H1 (cell line): ENCODE measurements around the gene C11orf58. TPM values are rescaled to one million over a fixed set of nuclear protein-coding genes. Genes with fewer than 3 reads are reported as not detected.

Experiments used
- CTCF ChIA-PET: fragments of 300-600 bp; sonication (Branson Sonifier 250); formaldehyde crosslinking; loops from one replicate; lab custom pipeline; 2021; ENCODE audit not compliant: partially characterized antibody; lab: Charles Lee
- POLR2A ChIA-PET: fragments of 300-600 bp; sonication (Branson Sonifier 250); formaldehyde crosslinking; loops from one replicate; lab custom pipeline; 2021; ENCODE audit warnings: inconsistent platforms; ENCODE audit not compliant: partially characterized antibody; lab: Charles Lee
- DNase-seq, 2 experiments: peaks; one replicate each; pipeline versions ENCODE4 v3.0.0 to v3.0.0-alpha.2; 2010 to 2022; ENCODE audit warnings: low spot score in 2 of 2, low read depth in 1 of 2, mixed read lengths in 1 of 2
- FAIRE-seq: peaks from 2 replicates; lab custom pipeline; 2011; peaks lifted over from hg19 to GRCh38; lab: Jason Lieb, UNC
- H2AFZ ChIP-seq: 2 replicates; pipeline ENCODE4 v1.8.1; 2012; ENCODE audit warnings: low read length, inconsistent platforms
- H2AK5ac ChIP-seq: 2 replicates; pipeline ENCODE4 v1.6.1; 2013; ENCODE audit warnings: low read depth, low read length
- H2BK120ac ChIP-seq: replicated peaks from 2 replicates; pipeline ENCODE3; 2013; ENCODE audit warnings: low read depth, low read length, inconsistent platforms
- H2BK12ac ChIP-seq: 2 replicates; pipeline ENCODE4 v1.6.1; 2013; ENCODE audit warnings: low read depth, low read length
- H2BK15ac ChIP-seq: 2 replicates; pipeline ENCODE4 v1.6.1; 2013; ENCODE audit warnings: low read length
- H2BK20ac ChIP-seq: 2 replicates; pipeline ENCODE4 v1.6.1; 2013; ENCODE audit warnings: low read length
- H2BK5ac ChIP-seq: 2 replicates; pipeline ENCODE4 v1.6.1; 2013; ENCODE audit warnings: low read depth, low read length
- H3K14ac ChIP-seq: 2 replicates; pipeline ENCODE4 v1.6.1; 2013; ENCODE audit warnings: inconsistent platforms; ENCODE audit not compliant: insufficient read length
- H3K18ac ChIP-seq: 2 replicates; pipeline ENCODE4 v1.6.1; 2013; ENCODE audit warnings: low read length; ENCODE audit errors: extremely low read depth
- H3K23ac ChIP-seq: 2 replicates; pipeline ENCODE4 v1.6.1; 2013; ENCODE audit warnings: inconsistent platforms; ENCODE audit not compliant: insufficient read length
- H3K23me2 ChIP-seq: 2 replicates; pipeline ENCODE4 v1.6.1; 2013; ENCODE audit warnings: low read depth, low read length
- H3K27ac ChIP-seq: 2 replicates; pipeline ENCODE4 v1.6.1; 2011; ENCODE audit warnings: low read depth, low read length, inconsistent platforms
- H3K27me3 ChIP-seq, 4 experiments: replicated peaks in 1 of 4; 1 replicate in 1 of 4; 2 replicates in 3 of 4; pipeline versions ENCODE4 v1.6.1 to v1.8.1; 2011 to 2013; ENCODE audit warnings: low read length in 3 of 4, mild to moderate bottlenecking in 3 of 4, inconsistent platforms in 2 of 4, mixed read lengths in 2 of 4, moderate library complexity in 1 of 4; ENCODE audit not compliant: control insufficient read depth in 3 of 4, insufficient read depth in 3 of 4; ENCODE audit errors: extremely low read depth in 1 of 4
- H3K36me3 ChIP-seq, 4 experiments: 2 replicates each; pipeline versions ENCODE4 v1.6.1 to v1.8.1; 2011 to 2013; ENCODE audit warnings: mild to moderate bottlenecking in 4 of 4, low read length in 3 of 4, moderate library complexity in 2 of 4, control low read depth in 1 of 4, inconsistent platforms in 1 of 4; ENCODE audit not compliant: insufficient read depth in 4 of 4, control insufficient read depth in 2 of 4
- H3K4ac ChIP-seq: replicated peaks from 2 replicates; pipeline ENCODE3; 2013; ENCODE audit warnings: low read length, low read depth, mixed read lengths, inconsistent platforms; ENCODE audit not compliant: insufficient read length
- H3K4me1 ChIP-seq, 4 experiments: replicated peaks in 1 of 4; 1 replicate in 1 of 4; 2 replicates in 3 of 4; pipeline versions ENCODE4 v1.6.1 to v1.8.1; 2011 to 2013; ENCODE audit warnings: low read length in 3 of 4, inconsistent platforms in 2 of 4, mixed read lengths in 1 of 4; ENCODE audit not compliant: insufficient read depth in 4 of 4, control insufficient read depth in 3 of 4
- H3K4me2 ChIP-seq, 2 experiments: 2 replicates each; pipeline versions ENCODE4 v1.6.1 to v1.8.1; 2011 to 2013; ENCODE audit warnings: low read depth in 2 of 2, low read length in 2 of 2, control low read depth in 1 of 2, inconsistent platforms in 1 of 2, mild to moderate bottlenecking in 1 of 2; ENCODE audit not compliant: insufficient read depth in 1 of 2
- H3K4me3 ChIP-seq, 4 experiments: fragments of 200-600, 300-600 bp in 1 of 4; sonication (generic), shearing (Covaris generic), sonication (Bioruptor Twin) in 1 of 4; 2 replicates each; pipeline versions ENCODE4 v1.5.1 to v1.8.1; 2011 to 2016; ENCODE audit warnings: low read length in 4 of 4, low read depth in 3 of 4, control low read depth in 2 of 4, inconsistent platforms in 2 of 4, mild to moderate bottlenecking in 2 of 4, mixed read lengths in 1 of 4, moderate library complexity in 1 of 4; ENCODE audit not compliant: insufficient read depth in 2 of 4; ENCODE audit errors: extremely low read depth in 1 of 4
- H3K56ac ChIP-seq: replicated peaks from 2 replicates; pipeline ENCODE3; 2013; ENCODE audit warnings: low read depth, mild to moderate bottlenecking, mixed read lengths, low read length, inconsistent platforms; ENCODE audit not compliant: insufficient read length
- H3K79me1 ChIP-seq: 2 replicates; pipeline ENCODE4 v1.6.1; 2013; ENCODE audit warnings: low read depth, low read length, control low read depth
- H3K79me2 ChIP-seq, 2 experiments: 2 replicates each; pipeline versions ENCODE4 v1.6.1 to v1.8.1; 2012 to 2013; ENCODE audit warnings: low read length in 2 of 2, mild to moderate bottlenecking in 2 of 2, inconsistent platforms in 1 of 2; ENCODE audit not compliant: insufficient read depth in 2 of 2, control insufficient read depth in 1 of 2
- H3K9ac ChIP-seq, 4 experiments: replicated peaks in 1 of 4; 1 replicate in 1 of 4; 2 replicates in 3 of 4; pipeline versions ENCODE4 v1.6.1 to v1.8.1; 2011 to 2013; ENCODE audit warnings: low read depth in 3 of 4, low read length in 3 of 4, control low read depth in 2 of 4, mild to moderate bottlenecking in 2 of 4, moderate library complexity in 2 of 4, inconsistent platforms in 1 of 4; ENCODE audit errors: extremely low read depth in 1 of 4
- H3K9me3 ChIP-seq, 2 experiments: 2 replicates each; pipeline versions ENCODE4 v1.6.1 to v1.8.1; 2012 to 2013; ENCODE audit warnings: mild to moderate bottlenecking in 2 of 2, moderate library complexity in 2 of 2, control low read depth in 1 of 2, inconsistent platforms in 1 of 2, low read depth in 1 of 2, low read length in 1 of 2, mixed read lengths in 1 of 2; ENCODE audit not compliant: insufficient read depth in 2 of 2
- H4K20me1 ChIP-seq, 2 experiments: replicated peaks in 1 of 2; 2 replicates each; pipeline versions ENCODE3 to v1.8.1; 2011 to 2013; ENCODE audit warnings: inconsistent platforms in 2 of 2, low read length in 2 of 2, mild to moderate bottlenecking in 1 of 2; ENCODE audit not compliant: insufficient read depth in 2 of 2, control insufficient read depth in 1 of 2
- H4K5ac ChIP-seq: 2 replicates; pipeline ENCODE4 v1.6.1; 2013; ENCODE audit warnings: low read length, low read depth, mixed read lengths, inconsistent platforms; ENCODE audit not compliant: insufficient read length
- H4K8ac ChIP-seq: 2 replicates; pipeline ENCODE4 v1.8.0; 2013; ENCODE audit warnings: mild to moderate bottlenecking, moderate library complexity, low read length, inconsistent platforms; ENCODE audit not compliant: insufficient read depth; ENCODE audit errors: extremely low read depth
- H4K91ac ChIP-seq: replicated peaks from 2 replicates; pipeline ENCODE3; 2013; ENCODE audit warnings: low read length, mixed read lengths, inconsistent platforms; ENCODE audit not compliant: insufficient read length
- CHD2 ChIP-seq: IDR thresholded peaks from 2 replicates; pipeline ENCODE4 v1.6.1; 2012; ENCODE audit warnings: low read length, improper control_type of control experiment
- JUND ChIP-seq: IDR thresholded peaks from 2 replicates; pipeline ENCODE4 v1.6.1; 2011; ENCODE audit warnings: mild to moderate bottlenecking, improper control_type of control experiment, low read length
- MAFK ChIP-seq: IDR thresholded peaks from 2 replicates; pipeline ENCODE4 v1.6.1; 2012; ENCODE audit warnings: low read depth, mild to moderate bottlenecking, improper control_type of control experiment, low read length
- NRF1 ChIP-seq: IDR thresholded peaks from 2 replicates; pipeline ENCODE4 v1.6.1; 2011; ENCODE audit warnings: mild to moderate bottlenecking, low read depth, low read length, improper control_type of control experiment
- polyA plus RNA-seq, 7 experiments: library from polyadenylated mRNA; depleted of rRNA in 3 of 7; stranded (reverse) in 5 of 7; unstranded in 2 of 7; fragments of >200 nt in 5 of 7; fragments of 200-250 nt in 2 of 7; gene quantifications; 1 replicate in 5 of 7; 2 replicates in 1 of 7; 4 replicates in 1 of 7; pipeline versions ENCODE4 v1.2.1 to v1.2.3, GENCODE V29; 2011 to 2013; ENCODE audit warnings: missing spikeins in 2 of 7, mixed read lengths in 2 of 7
- total RNA-seq: library from RNA; stranded (reverse); fragmentation: NEBNext Ultra II Directional; extraction: Animal tissue kit (Norgen Biotek cat#: 25700); gene quantifications from 2 replicates; pipeline ENCODE4 v1.2.1, GENCODE V29; 2021

The C11orf58 gene
- total and polyA plus RNA-seq, 2 of the 8 experiments (the other 6 are each of a cell fraction or from before 2014, with no cell fraction given), result 70.7 to 181 TPM

DNA sequence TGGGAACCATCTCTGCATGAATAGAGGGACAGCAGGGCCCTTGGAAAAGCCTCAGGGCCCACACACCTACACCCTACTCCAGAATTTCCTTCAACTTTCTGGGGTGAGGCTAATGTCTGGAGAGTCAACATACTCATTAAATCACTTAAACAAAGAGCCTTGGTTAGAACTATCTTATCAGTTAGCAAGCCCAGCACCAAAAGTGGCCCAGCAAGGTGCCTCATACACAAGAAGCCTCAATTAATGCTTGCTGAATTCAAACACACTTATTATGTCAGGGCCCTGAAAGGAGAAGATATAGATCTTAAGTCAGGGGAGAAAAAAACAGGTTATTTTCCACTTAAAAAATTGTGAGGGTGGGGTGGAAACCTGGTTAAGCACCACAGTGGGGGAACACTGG, 61.4 kb downstream of the C11orf58 start (continued):
- no peak for TF ChIP-seq JUND

DNA sequence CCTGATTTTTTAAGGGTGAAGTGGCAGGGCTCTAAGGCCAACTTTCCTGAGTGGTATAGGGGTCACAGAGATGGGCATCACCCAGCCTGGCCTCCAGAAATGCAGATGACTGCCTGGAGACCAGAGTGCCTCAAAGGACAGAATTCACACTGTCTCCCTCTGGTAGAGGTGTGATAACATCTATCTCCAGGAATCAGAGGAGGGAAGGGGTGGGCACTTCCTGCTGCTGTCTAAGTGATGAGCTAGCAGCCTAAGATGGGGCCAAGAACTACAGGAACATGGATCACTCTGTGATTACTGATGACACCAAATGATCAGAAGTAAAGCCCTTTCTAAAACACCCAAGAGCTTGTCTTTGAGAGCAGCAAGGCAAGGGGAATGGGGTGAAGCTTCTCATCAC, 61.9 kb downstream of the C11orf58 start:
- Histone ChIP-seq H3K18ac (no peak overlapping the region), H3K79me2 (no peaks in the 10 kb centered on the region), H3K79me1 (no peaks in the 10 kb centered on the region), H3K4me1 (no peaks in the 10 kb centered on the region), H3K9ac (no peak overlapping the region), H2AFZ (no peak overlapping the region), H2BK120ac (no peak overlapping the region), H4K91ac (no peak overlapping the region), H2BK20ac (no peak overlapping the region), H3K56ac (no peak overlapping the region), H2BK12ac (no peak overlapping the region), H4K20me1 (no peaks in the 10 kb centered on the region), H3K4me3 (no peak overlapping the region)
- FAIRE-seq, result no peak
- CTCF ChIA-PET, result interaction anchor here (1.8 to 3.5 kb wide), 7 partner anchors 10 to 263 kb away, joined by 4 to 28 read pairs (median 17); no protein-coding TSS in a partner anchor
- TF ChIP-seq MAFK, result no peak
- TF ChIP-seq NRF1, result no peak
- no peak for TF ChIP-seq CHD2
- TF ChIP-seq, all 59 proteins: peak for 0
- H3K27me3 ChIP-seq, result no peaks in the 10 kb centered on the region
- H2BK5ac ChIP-seq, result no peak overlapping the region
- H3K9me3 ChIP-seq, result no peaks in the 10 kb centered on the region
- POLR2A ChIA-PET, result no interaction called here
- H4K5ac ChIP-seq, result no peak overlapping the region
- DNase-seq, result no peak
- no peak overlapping the region for H2AK5ac ChIP-seq
- peaks cover 0 to 4% (median 0%) of the 10 kb centered on the region in 4 experiments; a peak in 3 of 8 replicates for H3K36me3 ChIP-seq
- no peak overlapping the region for H3K4ac ChIP-seq
- no peak overlapping the region for H3K14ac ChIP-seq
- no peaks in the 10 kb centered on the region for H3K23me2 ChIP-seq
- H3K27ac ChIP-seq, result no peak overlapping the region
- no peak overlapping the region for H3K4me2 ChIP-seq
- H2BK15ac ChIP-seq, result no peak overlapping the region
- H4K8ac ChIP-seq, result no peak overlapping the region
- no peak overlapping the region for H3K23ac ChIP-seq
